Chondrocyte (in vitro differentiated cells): ENCODE data around the gene SDS. TPM values are rescaled to one million over a fixed set of nuclear protein-coding genes. Genes with fewer than 3 reads are reported as not detected.
A peak's percentile ranks its signal among the peaks of the same experiment; 100 is the strongest.

Experiments used
- DNase-seq: peaks from one replicate; pipeline ENCODE4 v3.0.0; 2021; ENCODE audit warnings: mixed read lengths, low spot score
- H3K27ac Mint-ChIP-seq: one replicate; pipeline ENCODE4 v1.8.0; 2021; ENCODE audit warnings: mild to moderate bottlenecking, moderate library complexity, mixed read lengths; ENCODE audit not compliant: unreplicated experiment
- H3K27me3 Mint-ChIP-seq: 2 replicates; pipeline ENCODE4 v1.8.0; 2021; ENCODE audit warnings: low read depth, mixed read lengths
- H3K36me3 Mint-ChIP-seq: 2 replicates; pipeline ENCODE4 v1.8.0; 2021; ENCODE audit warnings: low read depth, mixed read lengths
- H3K4me1 Mint-ChIP-seq: 2 replicates; pipeline ENCODE4 v1.8.0; 2021; ENCODE audit warnings: low read depth, mild to moderate bottlenecking, mixed read lengths
- H3K4me3 Mint-ChIP-seq: one replicate; pipeline ENCODE4 v1.8.0; 2021; ENCODE audit warnings: mild to moderate bottlenecking, moderate library complexity, mixed read lengths; ENCODE audit not compliant: unreplicated experiment
- H3K9me3 Mint-ChIP-seq: 2 replicates; pipeline ENCODE4 v1.8.0; 2021; ENCODE audit warnings: low read depth, mixed read lengths
- total RNA-seq: library from RNA; stranded (reverse); gene quantifications from 3 replicates; pipeline ENCODE4 v1.2.1, GENCODE V29; 2021
- TF ChIP-seq, protein P1 (sequence below): fragments of 200-600 bp; sonication (generic); IDR thresholded peaks from 2 replicates; pipeline ENCODE4 v1.5.0; 2021; ENCODE audit warnings: antibody characterized with exemption, mild to moderate bottlenecking, moderate library complexity

SDS gene
- total RNA-seq, 1 donor from 2014 or later = not detected

DNA sequence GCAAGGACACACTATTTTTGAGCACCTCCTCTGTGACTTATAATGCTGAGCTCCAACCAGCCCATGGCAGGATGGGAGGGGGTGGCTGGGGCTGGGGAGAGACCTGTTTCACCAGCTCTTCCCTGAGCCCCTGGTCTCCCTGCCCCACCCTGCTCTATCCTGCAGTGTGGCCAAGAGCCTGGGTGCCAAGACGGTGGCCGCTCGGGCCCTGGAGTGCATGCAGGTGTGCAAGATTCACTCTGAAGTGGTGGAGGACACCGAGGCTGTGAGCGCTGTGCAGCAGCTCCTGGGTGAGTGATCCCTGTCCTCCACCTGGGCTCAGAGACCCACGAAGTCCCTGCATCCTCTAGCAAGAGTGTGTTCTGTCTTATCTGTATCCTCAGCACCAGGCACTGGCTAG lies 32.9 kb upstream of the SDS start:
- H3K4me3 Mint-ChIP-seq = no peak overlapping the region
- no peaks in the 10 kb centered on the region for H3K36me3 Mint-ChIP-seq
- peak; percentile 90 for DNase-seq
- H3K27ac Mint-ChIP-seq = no peak overlapping the region
- TF ChIP-seq, protein P1, sequence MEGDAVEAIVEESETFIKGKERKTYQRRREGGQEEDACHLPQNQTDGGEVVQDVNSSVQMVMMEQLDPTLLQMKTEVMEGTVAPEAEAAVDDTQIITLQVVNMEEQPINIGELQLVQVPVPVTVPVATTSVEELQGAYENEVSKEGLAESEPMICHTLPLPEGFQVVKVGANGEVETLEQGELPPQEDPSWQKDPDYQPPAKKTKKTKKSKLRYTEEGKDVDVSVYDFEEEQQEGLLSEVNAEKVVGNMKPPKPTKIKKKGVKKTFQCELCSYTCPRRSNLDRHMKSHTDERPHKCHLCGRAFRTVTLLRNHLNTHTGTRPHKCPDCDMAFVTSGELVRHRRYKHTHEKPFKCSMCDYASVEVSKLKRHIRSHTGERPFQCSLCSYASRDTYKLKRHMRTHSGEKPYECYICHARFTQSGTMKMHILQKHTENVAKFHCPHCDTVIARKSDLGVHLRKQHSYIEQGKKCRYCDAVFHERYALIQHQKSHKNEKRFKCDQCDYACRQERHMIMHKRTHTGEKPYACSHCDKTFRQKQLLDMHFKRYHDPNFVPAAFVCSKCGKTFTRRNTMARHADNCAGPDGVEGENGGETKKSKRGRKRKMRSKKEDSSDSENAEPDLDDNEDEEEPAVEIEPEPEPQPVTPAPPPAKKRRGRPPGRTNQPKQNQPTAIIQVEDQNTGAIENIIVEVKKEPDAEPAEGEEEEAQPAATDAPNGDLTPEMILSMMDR = no peak
- no peaks in the 10 kb centered on the region for H3K4me1 Mint-ChIP-seq
- H3K9me3 Mint-ChIP-seq = no peaks in the 10 kb centered on the region
- no peaks in the 10 kb centered on the region for H3K27me3 Mint-ChIP-seq

DNA sequence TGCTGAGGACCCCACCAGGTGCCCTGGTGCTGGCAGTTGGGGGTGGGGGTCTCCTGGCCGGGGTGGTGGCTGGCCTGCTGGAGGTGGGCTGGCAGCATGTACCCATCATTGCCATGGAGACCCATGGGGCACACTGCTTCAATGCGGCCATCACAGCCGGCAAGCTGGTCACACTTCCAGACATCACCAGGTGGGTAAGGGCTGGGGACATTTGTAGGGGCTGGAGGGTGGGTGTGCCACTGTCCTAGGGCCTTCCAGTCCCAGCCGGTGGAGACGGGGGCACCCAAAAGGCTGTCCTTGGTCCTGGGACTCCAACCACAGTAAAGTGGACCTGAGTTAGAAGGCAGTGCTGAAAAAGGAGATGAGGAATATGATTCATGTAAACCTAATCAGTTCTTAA lies 31.7 kb upstream of the SDS start:
- H3K9me3 Mint-ChIP-seq = peaks cover under 1% of the 10 kb centered on the region
- no peaks in the 10 kb centered on the region for H3K4me1 Mint-ChIP-seq
- H3K27me3 Mint-ChIP-seq = no peaks in the 10 kb centered on the region
- H3K27ac Mint-ChIP-seq = no peak overlapping the region
- DNase-seq = no peak
- H3K4me3 Mint-ChIP-seq = no peak overlapping the region
- TF ChIP-seq, protein P1 = no peak
- no peaks in the 10 kb centered on the region for H3K36me3 Mint-ChIP-seq

DNA sequence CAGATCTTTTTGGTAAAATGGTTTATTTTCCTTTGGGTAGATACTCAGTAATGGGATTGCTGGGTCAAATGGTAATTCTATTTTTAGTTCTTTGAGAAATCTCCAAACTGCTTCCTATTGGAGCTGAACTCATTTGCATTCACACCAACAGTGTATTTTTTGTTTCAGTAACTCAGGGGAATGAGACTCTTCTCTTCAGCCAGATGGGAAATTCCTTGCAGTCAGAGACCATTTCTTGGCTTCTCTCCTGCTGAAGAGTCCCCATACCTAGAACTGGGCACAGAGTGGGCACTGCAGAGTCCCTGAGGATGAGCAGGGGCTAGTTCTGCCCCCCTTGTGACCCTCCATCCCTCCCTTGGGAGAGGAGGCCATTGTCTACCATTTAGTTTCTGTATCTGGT lies 29.3 kb upstream of the SDS start:
- H3K27me3 Mint-ChIP-seq = peaks cover 3% of the 10 kb centered on the region
- H3K4me3 Mint-ChIP-seq = no peak overlapping the region
- H3K36me3 Mint-ChIP-seq = peaks cover 4% of the 10 kb centered on the region
- no peak overlapping the region for H3K27ac Mint-ChIP-seq
- no peaks in the 10 kb centered on the region for H3K4me1 Mint-ChIP-seq
- TF ChIP-seq, protein P1 = no peak
- peaks cover 6% of the 10 kb centered on the region for H3K9me3 Mint-ChIP-seq
- no peak for DNase-seq

DNA sequence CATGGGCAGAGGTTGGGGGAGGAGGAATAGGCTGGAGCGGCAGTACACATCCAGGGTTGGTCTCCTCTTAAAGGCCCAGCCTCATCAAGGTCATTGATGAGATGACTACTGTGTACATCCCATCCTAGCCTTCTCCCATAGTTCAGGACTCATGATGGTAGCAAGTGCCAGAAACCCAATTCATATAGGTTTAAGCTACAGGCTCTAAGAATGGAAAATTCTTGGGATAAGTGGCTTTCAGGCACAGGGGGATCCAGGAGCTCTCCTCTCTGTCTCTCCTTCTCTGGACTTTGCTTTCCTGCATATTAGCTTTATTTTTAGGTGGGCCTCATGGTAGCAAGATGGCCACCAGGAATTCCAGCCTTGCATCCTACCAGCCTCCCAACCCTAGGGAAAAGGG lies 24.8 kb upstream of the SDS start:
- peaks cover 4% of the 10 kb centered on the region for H3K36me3 Mint-ChIP-seq
- no peak for DNase-seq
- no peak overlapping the region for H3K4me3 Mint-ChIP-seq
- peaks cover 5% of the 10 kb centered on the region for H3K27me3 Mint-ChIP-seq
- TF ChIP-seq, protein P1 = no peak
- H3K27ac Mint-ChIP-seq = no peak overlapping the region
- H3K9me3 Mint-ChIP-seq = peaks cover 6% of the 10 kb centered on the region
- peaks cover under 1% of the 10 kb centered on the region for H3K4me1 Mint-ChIP-seq

DNA sequence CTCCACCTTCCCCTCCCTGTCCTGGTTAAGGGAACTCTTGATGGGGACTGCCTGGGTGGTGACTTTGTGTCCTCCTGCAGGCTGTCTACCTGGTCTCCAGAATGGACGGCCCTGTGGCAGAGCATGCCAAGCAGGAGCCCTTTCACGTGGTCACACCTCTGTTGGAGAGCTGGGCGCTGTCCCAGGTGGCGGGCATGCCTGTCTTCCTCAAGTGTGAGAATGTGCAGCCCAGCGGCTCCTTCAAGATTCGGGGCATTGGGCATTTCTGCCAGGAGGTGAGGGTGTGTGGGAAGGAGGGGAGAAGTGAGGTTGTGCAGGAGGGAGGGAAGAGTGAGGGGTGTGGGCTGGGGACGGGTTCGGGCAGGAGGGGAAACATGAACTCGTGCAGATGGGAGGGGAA lies 24.2 kb upstream of the SDS start:
- DNase-seq = peak; percentile 50
- H3K27ac Mint-ChIP-seq = no peak overlapping the region
- peaks cover 5% of the 10 kb centered on the region for H3K27me3 Mint-ChIP-seq
- peaks cover 7% of the 10 kb centered on the region for H3K4me1 Mint-ChIP-seq
- TF ChIP-seq, protein P1 = no peak
- peaks cover 6% of the 10 kb centered on the region for H3K9me3 Mint-ChIP-seq
- no peak overlapping the region for H3K4me3 Mint-ChIP-seq
- H3K36me3 Mint-ChIP-seq = peaks cover 4% of the 10 kb centered on the region
